ENCODE measurements around the gene TAS2R20.
A peak's percentile ranks its signal among the peaks of the same experiment; 100 is the strongest.

The TAS2R20 gene

DNA sequence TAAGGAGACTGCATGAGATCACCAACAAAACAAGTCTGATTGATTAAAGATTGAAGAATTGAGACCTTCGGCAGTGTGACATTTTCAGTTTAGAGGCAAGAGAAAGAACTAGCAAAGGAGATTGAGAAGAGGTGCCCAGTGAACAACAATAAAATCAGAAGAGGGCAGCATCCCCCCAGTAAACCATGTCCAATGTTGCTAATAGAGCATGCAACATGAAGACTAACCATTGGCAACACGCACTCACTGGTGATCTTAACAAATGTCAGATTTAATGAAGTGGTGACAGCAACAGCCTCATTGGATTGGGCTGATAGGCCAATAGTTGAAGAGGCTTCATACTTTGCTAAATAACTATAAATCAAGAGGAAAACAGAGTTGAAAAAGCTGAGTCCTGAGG is 38.3 kb downstream of the TAS2R20 start:
- DNase-seq (ENCODE audit: low spot score) = peak; percentile 22

DNA sequence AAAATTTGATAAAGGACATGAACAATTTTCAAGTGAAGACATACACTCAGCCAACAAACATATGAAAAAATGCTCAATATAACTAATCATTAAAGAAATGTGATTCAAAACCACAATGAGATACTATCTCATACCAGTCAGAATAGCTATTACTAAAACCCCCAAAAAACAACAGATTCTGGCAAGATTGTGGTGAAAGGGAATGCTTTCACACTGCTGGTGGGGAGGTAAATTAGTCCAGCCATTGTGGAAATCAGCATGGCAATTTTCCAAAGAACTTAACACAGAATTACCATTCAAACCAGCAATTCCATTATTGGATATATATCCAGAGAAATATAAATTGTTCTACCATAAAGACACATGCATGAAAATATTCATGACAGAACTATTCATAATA is 40.4 kb downstream of the TAS2R20 start:
- no peak for DNase-seq (ENCODE audit: low spot score)

DNA sequence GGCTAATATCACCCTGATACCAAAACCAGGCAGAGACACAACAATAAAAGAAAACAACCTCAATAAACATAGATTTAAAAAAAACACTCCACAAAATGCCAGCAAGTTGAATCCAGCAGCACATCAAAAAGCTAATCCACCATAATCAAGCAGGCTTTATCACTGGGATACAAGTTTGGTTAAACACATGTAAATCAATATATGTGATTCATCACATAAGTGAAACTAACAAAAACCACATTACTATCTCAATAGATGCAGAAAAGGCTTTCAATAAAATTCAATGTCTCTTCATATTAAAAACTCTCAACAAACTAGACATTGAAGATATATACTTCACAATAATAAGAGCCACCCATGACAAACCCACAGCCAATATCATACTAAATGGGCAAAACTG is 42.0 kb downstream of the TAS2R20 start:
- DNase-seq (ENCODE audit: low spot score) = no peak

- DNase-seq (ENCODE audit: low spot score) = no peak
These were observed 45.5 kb downstream of the TAS2R20 start for GRCh38 chr12:10952645-10953044.
